22Rv1 (cell line): ENCODE results near the gene IFT43.

Source experiments
- H3K27ac ChIP-seq: fragments of 450-650 bp; 2 replicates; pipeline ENCODE4 v1.5.1; 2017
- CTCF ChIP-seq: fragments of 450-650 bp; IDR thresholded peaks from 2 replicates; pipeline ENCODE4 v1.5.1; 2017; ENCODE audit warnings: mild to moderate bottlenecking
- ZFX ChIP-seq: fragments of 450-650 bp; IDR thresholded peaks from 2 replicates; pipeline ENCODE4 v1.6.1; 2017; ENCODE audit warnings: antibody characterized with exemption, borderline replicate concordance

IFT43 gene

GRCh38 chr14:76055330-76055729 is 69.8 kb downstream of the IFT43 start:
- no peak overlapping the region for H3K27ac ChIP-seq
- TF ChIP-seq ZFX: no peak
- no peak for TF ChIP-seq CTCF

GRCh38 chr14:76056128-76056527 is 70.6 kb downstream of the IFT43 start:
- TF ChIP-seq CTCF (peak; percentile 49), ZFX (no peak)
- H3K27ac ChIP-seq: no peak overlapping the region

GRCh38 chr14:76057914-76058313 is 72.4 kb downstream of the IFT43 start:
- TF ChIP-seq ZFX (no peak), CTCF (no peak)
- H3K27ac ChIP-seq: no peak overlapping the region

- no peak for TF ChIP-seq CTCF
- TF ChIP-seq ZFX: no peak
- no peak overlapping the region for H3K27ac ChIP-seq
Observed at GRCh38 chr14:76063327-76063726, 77.8 kb downstream of the IFT43 start.

- TF ChIP-seq ZFX: no peak
- no peak for TF ChIP-seq CTCF
- no peak overlapping the region for H3K27ac ChIP-seq
Observed at GRCh38 chr14:76065519-76065918, 80.0 kb downstream of the IFT43 start.

- TF ChIP-seq ZFX: no peak
- TF ChIP-seq CTCF: no peak
- H3K27ac ChIP-seq: no peak overlapping the region
Observed at GRCh38 chr14:76067536-76067935, 82.0 kb downstream of the IFT43 start.

- TF ChIP-seq CTCF (no peak), ZFX (no peak)
Observed at GRCh38 chr14:76073717-76074116, 88.2 kb downstream of the IFT43 start.

More at GRCh38 chr14:76073717-76074116, 88.2 kb downstream of the IFT43 start:
- H3K27ac ChIP-seq: no peak overlapping the region
